Progenitor cell of endocrine pancreas (in vitro differentiated cells): Measurements from ENCODE around the gene SHE. TPM values are rescaled to one million over a fixed set of nuclear protein-coding genes. Genes with fewer than 3 reads are reported as not detected.

ENCODE experiments used
- DNase-seq: peaks from one replicate; pipeline ENCODE4 v3.0.0; 2021; ENCODE audit warnings: low spot score; ENCODE audit not compliant: unreplicated experiment
- H3K27ac Mint-ChIP-seq: 2 replicates; pipeline ENCODE4 v1.8.0; 2021; ENCODE audit warnings: mild to moderate bottlenecking, moderate library complexity, mixed read lengths
- H3K27me3 Mint-ChIP-seq: 2 replicates; pipeline ENCODE4 v1.8.0; 2021; ENCODE audit warnings: mixed read lengths
- H3K36me3 Mint-ChIP-seq: 2 replicates; pipeline ENCODE4 v1.8.0; 2022; ENCODE audit warnings: mixed read lengths; ENCODE audit not compliant: insufficient read depth
- H3K4me1 Mint-ChIP-seq: 2 replicates; pipeline ENCODE4 v1.8.0; 2021; ENCODE audit warnings: low read depth, mixed read lengths
- H3K4me3 Mint-ChIP-seq: 2 replicates; pipeline ENCODE4 v1.8.0; 2021; ENCODE audit warnings: low read depth, mild to moderate bottlenecking, moderate library complexity, mixed read lengths
- H3K9me3 Mint-ChIP-seq: 2 replicates; pipeline ENCODE4 v1.8.0; 2021; ENCODE audit warnings: low read depth, mixed read lengths
- total RNA-seq: library from RNA; stranded (reverse); gene quantifications from 2 replicates; pipeline ENCODE4 v1.2.1, GENCODE V29; 2021
- TF ChIP-seq, protein P1 (sequence below): fragments of 200-600 bp; sonication (generic); IDR thresholded peaks from one replicate; pipeline ENCODE4 v1.5.0; 2021; ENCODE audit warnings: antibody characterized with exemption, mild to moderate bottlenecking; ENCODE audit not compliant: unreplicated experiment

Gene SHE
- total RNA-seq, 1 donor from 2014 or later: not detected

DNA sequence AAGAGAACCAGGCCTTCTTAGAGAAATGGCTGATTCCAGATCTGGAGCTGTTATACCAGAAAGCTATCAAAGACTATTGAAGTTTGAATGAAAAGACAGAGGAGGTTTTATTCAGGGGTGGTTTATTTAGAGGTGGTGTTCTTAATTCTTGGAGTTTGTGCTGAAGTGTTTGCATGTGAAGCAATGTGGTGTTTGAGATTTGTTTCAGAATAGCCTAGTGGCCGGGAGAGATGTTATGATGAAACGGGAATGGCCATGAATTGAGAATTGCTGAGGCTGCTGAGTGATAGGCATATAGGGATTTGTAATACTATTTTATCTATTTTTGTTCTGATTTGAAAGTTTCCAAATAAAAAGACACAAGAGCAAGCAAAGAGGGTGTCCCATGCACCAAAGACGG lies 10.5 kb upstream of the SHE start:
- Mint-ChIP-seq H3K36me3 (no peaks in the 10 kb centered on the region), H3K4me1 (no peaks in the 10 kb centered on the region), H3K4me3 (no peak overlapping the region), H3K9me3 (no peaks in the 10 kb centered on the region), H3K27me3 (peaks cover 42% of the 10 kb centered on the region), H3K27ac (no peak overlapping the region)
- TF ChIP-seq, protein P1, sequence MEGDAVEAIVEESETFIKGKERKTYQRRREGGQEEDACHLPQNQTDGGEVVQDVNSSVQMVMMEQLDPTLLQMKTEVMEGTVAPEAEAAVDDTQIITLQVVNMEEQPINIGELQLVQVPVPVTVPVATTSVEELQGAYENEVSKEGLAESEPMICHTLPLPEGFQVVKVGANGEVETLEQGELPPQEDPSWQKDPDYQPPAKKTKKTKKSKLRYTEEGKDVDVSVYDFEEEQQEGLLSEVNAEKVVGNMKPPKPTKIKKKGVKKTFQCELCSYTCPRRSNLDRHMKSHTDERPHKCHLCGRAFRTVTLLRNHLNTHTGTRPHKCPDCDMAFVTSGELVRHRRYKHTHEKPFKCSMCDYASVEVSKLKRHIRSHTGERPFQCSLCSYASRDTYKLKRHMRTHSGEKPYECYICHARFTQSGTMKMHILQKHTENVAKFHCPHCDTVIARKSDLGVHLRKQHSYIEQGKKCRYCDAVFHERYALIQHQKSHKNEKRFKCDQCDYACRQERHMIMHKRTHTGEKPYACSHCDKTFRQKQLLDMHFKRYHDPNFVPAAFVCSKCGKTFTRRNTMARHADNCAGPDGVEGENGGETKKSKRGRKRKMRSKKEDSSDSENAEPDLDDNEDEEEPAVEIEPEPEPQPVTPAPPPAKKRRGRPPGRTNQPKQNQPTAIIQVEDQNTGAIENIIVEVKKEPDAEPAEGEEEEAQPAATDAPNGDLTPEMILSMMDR: no peak
- no peak for DNase-seq

DNA sequence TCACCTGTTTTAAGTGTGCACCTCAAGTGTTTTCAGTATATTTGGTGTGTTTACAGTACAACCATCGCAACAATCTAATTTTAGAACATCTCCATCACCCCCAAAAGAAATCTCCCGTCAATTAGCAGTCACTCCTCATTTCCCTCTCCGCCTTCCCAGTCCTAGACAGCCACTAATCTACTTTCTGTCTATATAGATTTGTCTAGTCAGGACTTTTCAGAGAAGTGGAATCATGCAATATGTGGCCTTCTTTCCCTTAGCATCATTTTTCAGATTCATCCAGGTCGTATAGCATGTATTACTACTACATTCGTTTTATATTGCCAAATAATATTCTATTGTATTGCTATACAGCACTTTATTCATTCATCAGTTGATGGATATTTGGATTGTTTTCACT lies 1.7 kb upstream of the SHE start:
- no peak overlapping the region for H3K4me3 Mint-ChIP-seq

DNA sequence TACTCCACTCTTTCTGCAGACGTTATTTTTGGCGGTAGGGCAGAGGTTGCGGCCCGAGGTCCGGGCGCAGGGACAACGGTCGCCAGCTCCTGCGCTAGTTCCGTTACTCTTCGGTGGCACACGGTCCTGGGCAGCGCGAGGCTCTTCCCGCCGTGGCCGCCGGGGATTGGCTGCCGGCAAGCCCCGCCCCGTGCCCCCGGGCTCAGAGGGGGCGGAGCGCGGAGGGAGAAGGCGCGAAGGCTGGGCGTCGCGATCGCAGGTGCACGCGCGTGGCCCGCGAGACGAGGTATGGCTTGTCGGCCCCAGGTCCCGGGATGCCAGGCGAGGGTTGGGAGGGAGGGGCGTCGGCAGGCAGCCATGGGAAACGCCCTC lies 518 bp upstream of the SHE start:
- TF ChIP-seq, protein P1: no peak
- no peak overlapping the region for H3K27ac Mint-ChIP-seq
- peaks cover 1% of the 10 kb centered on the region for H3K4me1 Mint-ChIP-seq
- no peaks in the 10 kb centered on the region for H3K9me3 Mint-ChIP-seq
- no peaks in the 10 kb centered on the region for H3K36me3 Mint-ChIP-seq
- H3K27me3 Mint-ChIP-seq: peaks cover 77% of the 10 kb centered on the region
- no peak for DNase-seq
- H3K4me3 Mint-ChIP-seq: peak overlapping the region; percentile 26

More for the DNA sequence above, 1.7 kb upstream of the SHE start:
- Mint-ChIP-seq H3K27me3 (peaks cover 82% of the 10 kb centered on the region), H3K27ac (no peak overlapping the region), H3K4me1 (peaks cover 1% of the 10 kb centered on the region), H3K36me3 (no peaks in the 10 kb centered on the region), H3K9me3 (no peaks in the 10 kb centered on the region)
- DNase-seq: no peak
- TF ChIP-seq, protein P1: no peak

DNA sequence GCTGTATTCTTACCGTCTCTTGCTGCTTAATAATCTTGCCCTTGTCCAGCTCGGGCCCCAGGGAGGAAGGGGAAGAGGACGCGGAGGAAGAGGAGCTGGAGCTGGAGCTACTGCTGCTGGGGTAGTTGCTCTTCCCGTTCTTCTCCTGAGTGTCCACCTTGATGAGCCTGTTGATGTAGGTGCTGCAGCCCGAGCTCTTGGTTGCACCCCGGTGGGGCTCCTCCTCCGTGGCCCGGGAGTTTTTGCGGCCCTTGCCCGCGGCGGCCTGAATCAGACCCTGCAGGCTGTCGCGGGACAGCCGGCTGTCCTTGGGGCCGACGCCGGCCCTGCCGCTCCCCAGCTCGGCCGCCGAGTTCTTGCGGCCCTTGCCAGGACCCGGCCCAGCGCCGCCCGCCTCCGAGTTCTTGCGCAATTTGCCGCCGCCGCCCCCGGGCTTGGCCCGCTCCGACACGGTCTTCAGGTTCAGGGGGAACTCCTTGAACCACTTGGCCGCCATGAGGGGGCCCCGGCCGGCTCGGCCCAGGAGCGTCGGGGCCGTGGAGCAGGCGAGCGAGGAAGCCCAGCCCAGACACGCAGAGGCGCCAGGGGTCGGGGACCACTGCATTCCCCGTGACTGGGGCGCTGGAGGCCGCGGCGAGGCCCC lies 668 bp downstream of the SHE start:
- Mint-ChIP-seq H3K4me1 (peaks cover 6% of the 10 kb centered on the region), H3K36me3 (no peaks in the 10 kb centered on the region), H3K27ac (no peak overlapping the region), H3K4me3 (peak overlapping the region; percentile 39), H3K27me3 (peaks cover 65% of the 10 kb centered on the region), H3K9me3 (no peaks in the 10 kb centered on the region)
- DNase-seq: no peak
- TF ChIP-seq, protein P1: no peak

DNA sequence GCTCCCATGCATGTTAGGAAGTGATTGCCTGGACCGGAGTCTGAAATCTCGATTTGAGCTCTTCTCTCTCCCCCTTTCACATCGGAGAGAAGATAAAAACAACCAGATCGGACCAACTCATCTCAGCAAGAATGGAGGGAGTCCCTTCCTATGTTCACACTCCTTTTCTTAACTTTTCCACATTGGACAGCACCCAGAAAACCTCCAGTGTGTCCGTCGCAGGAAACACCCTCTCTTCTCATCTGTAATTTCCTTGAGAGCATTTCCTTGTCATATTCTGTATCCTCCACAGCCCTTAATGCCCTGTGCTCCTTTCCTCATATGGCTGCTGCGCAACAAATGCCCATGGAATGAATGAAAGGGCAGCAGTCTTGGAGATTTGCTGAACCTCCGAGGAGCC lies 1.7 kb downstream of the SHE start:
- Mint-ChIP-seq H3K27ac (no peak overlapping the region), H3K36me3 (no peaks in the 10 kb centered on the region), H3K4me1 (peaks cover 6% of the 10 kb centered on the region), H3K27me3 (peaks cover 57% of the 10 kb centered on the region), H3K9me3 (no peaks in the 10 kb centered on the region), H3K4me3 (no peak overlapping the region)
- TF ChIP-seq, protein P1: no peak
- DNase-seq: no peak
